NCI-H1048 (cell line): ENCODE measurements around the gene RAD23A.
"Not testable (repeated sequence)": the region's sequence is repeated elsewhere in the genome, so short reads cannot be mapped to it uniquely, and the experiment has no call there.

Experiments used
- DNase-seq: peaks from one replicate; lab custom pipeline; 2025; lab: John Stamatoyannopoulos, UW

Gene RAD23A

GRCh38 chr19:12955575-12955974 lies 9.9 kb downstream of the RAD23A start:
- DNase-seq: not testable (repeated sequence)

GRCh38 chr19:12955996-12956395 lies 10.3 kb downstream of the RAD23A start:
- no peak for DNase-seq

- DNase-seq: peak; percentile 64
Measured at GRCh38 chr19:12956446-12957388, 11.1 kb downstream of the RAD23A start, which contains the start of gene GADD45GIP1. GADD45GIP1 (minus strand) TSS chr19:12957223; CDS start chr19:12957212, 11 bp downstream.

- DNase-seq: not testable (repeated sequence)
Measured at GRCh38 chr19:12957389-12957952, 11.8 kb downstream of the RAD23A start.

GRCh38 chr19:12959481-12959880 lies 13.8 kb downstream of the RAD23A start:
- DNase-seq: no peak

- peak; percentile 43 for DNase-seq
Measured at GRCh38 chr19:12965017-12965811, 19.6 kb downstream of the RAD23A start.

- no peak for DNase-seq
Measured at GRCh38 chr19:12965812-12966135, 20.1 kb downstream of the RAD23A start.

- no peak for DNase-seq
Measured at GRCh38 chr19:12967907-12968306, 22.2 kb downstream of the RAD23A start.

- DNase-seq: no peak
Measured at GRCh38 chr19:12969292-12969988, 23.8 kb downstream of the RAD23A start, which contains the start of gene DAND5. DAND5 (plus strand) TSS chr19:12969576; CDS start chr19:12969661, 85 bp downstream.

GRCh38 chr19:12970070-12970820 lies 24.6 kb downstream of the RAD23A start:
- DNase-seq: no peak

GRCh38 chr19:12973236-12973635 lies 27.6 kb downstream of the RAD23A start:
- no peak for DNase-seq

- DNase-seq: no peak
Measured at GRCh38 chr19:12974301-12975220, 28.9 kb downstream of the RAD23A start.

GRCh38 chr19:12975221-12975741 lies 29.6 kb downstream of the RAD23A start:
- no peak for DNase-seq

- DNase-seq: not testable (repeated sequence)
Measured at GRCh38 chr19:12976109-12976508, 30.4 kb downstream of the RAD23A start.

GRCh38 chr19:12979974-12980373 lies 34.3 kb downstream of the RAD23A start:
- DNase-seq: no peak

- no peak for DNase-seq
Measured at GRCh38 chr19:12982648-12983047, 37.0 kb downstream of the RAD23A start.

GRCh38 chr19:12983091-12983490 lies 37.4 kb downstream of the RAD23A start:
- no peak for DNase-seq

- DNase-seq: peak; percentile 56
Measured at GRCh38 chr19:12983542-12984142, 38.0 kb downstream of the RAD23A start.

GRCh38 chr19:12984143-12984627 lies 38.5 kb downstream of the RAD23A start:
- no peak for DNase-seq
